Myocyte (in vitro differentiated cells): ENCODE measurements around the gene VIPR1. TPM values are rescaled to one million over a fixed set of nuclear protein-coding genes. Genes with fewer than 3 reads are reported as not detected.

Experiments used
- DNase-seq: peaks from one replicate; pipeline ENCODE4 v3.0.0-alpha.2; 2012; ENCODE audit warnings: low read depth
- polyA plus RNA-seq: library from polyadenylated mRNA; unstranded; fragments of >200 nt; gene quantifications from one replicate; pipeline ENCODE4 v1.2.1, GENCODE V29; 2012; ENCODE audit warnings: missing spikeins
- total RNA-seq: library from RNA; depleted of rRNA; stranded (reverse); fragments of >200 nt; gene quantifications from 2 replicates; pipeline ENCODE4 v1.2.3, GENCODE V29; 2014

VIPR1 gene, protein sequence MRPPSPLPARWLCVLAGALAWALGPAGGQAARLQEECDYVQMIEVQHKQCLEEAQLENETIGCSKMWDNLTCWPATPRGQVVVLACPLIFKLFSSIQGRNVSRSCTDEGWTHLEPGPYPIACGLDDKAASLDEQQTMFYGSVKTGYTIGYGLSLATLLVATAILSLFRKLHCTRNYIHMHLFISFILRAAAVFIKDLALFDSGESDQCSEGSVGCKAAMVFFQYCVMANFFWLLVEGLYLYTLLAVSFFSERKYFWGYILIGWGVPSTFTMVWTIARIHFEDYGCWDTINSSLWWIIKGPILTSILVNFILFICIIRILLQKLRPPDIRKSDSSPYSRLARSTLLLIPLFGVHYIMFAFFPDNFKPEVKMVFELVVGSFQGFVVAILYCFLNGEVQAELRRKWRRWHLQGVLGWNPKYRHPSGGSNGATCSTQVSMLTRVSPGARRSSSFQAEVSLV
- not detected in 2 replicates for total RNA-seq
- polyA plus RNA-seq: not detected

DNA sequence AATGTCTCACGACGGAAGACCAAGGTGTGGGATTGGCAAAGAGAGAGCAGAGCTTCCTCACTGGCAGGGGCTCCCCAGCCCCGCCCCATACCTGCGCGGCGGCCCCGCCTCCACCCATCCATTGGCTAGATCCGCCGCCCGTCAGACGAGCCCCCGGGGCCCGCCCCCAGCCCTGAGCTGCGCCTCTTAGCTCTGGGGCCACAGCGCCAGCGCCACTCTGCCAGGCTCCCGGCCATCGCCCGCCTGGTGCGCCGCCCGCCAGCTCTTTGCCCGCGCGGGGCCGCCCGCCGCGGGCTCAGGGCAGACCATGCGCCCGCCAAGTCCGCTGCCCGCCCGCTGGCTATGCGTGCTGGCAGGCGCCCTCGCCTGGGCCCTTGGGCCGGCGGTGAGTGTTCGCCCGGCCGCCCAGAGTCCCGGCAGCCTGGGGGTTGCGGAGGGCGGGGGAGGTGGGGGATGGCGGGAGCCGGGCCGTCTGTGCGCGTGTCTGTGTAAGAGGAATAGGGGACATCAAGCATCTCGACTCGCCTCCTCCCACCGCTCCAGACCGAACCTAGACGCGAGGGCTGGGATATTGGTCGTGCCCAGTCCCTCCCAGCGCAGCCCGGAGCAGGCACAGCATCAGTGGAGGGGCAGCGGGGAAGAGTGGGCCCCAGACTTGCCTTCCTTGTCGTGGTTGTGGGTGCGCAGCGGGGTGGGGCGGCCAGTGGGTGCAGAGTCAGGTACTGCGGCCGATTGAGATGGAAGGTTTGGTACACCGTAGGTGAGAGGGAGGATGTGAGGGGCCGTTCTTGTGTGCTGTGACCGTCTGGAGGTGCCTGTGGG is at the start of gene VIPR1:
Gene VIPR1, plus strand, starts transcription at position 215 of the 822 bp plus-strand sequence. Its CDS starts 93 bp downstream, at position 308.
- DNase-seq: no peak

DNA sequence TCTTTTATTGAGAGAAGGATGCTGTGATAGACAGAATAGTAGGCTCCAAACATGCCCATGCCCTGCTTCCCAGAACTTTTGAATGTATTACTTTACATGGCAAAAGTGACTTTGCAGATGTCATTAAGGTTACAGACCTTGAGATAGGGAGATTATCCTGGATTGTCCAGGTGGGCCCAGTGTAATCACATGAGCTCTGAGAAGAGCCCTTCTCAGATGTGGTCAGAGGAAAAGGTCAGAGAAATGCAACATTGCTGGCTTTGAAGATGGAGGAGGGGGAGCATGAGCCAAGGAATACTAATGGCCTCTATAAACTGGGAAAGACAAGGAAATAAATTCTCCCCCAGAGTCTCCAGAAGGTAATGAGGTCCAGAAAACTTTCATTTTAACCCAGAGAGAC is 46.2 kb upstream of the VIPR1 start:
- DNase-seq: no peak

DNA sequence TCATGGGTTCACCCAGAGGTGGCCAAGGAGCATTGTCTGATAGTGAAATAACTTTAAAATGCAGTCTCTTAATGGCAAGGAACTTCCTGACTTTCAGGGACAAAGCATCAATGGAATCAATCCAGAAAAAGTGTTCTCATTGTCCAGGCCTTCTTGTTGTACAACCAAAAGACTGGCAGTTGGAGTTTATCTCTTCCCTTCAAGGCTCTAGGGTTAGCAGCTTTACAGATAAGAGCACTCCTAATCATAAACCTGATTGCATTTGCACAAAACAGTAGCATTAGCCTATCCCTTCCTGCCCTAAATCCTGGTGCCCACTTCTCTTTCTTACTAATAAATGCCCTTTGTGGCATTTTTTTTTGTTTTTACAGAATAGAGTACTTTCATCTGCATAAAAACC is 43.3 kb upstream of the VIPR1 start:
- no peak for DNase-seq

DNA sequence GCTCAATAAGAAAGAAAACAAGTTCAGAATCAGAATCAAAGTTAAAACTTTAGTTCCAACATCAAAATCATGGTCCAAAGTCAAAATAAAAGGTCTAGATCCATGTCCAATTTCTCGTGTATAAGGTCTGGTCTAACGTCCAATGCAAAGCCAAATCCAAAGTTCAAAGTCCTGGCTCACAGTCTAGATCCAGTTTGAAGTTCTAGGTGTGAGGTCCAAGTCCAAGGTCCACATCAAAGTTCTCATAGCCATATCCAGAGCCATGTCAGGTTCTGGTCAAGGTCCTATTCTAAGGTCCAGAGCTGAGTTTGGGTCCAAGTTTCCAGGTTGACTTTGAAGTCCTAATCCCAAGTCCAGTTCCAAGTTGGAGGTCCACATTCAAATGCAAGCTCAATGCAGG is 40.7 kb upstream of the VIPR1 start:
- no peak for DNase-seq

DNA sequence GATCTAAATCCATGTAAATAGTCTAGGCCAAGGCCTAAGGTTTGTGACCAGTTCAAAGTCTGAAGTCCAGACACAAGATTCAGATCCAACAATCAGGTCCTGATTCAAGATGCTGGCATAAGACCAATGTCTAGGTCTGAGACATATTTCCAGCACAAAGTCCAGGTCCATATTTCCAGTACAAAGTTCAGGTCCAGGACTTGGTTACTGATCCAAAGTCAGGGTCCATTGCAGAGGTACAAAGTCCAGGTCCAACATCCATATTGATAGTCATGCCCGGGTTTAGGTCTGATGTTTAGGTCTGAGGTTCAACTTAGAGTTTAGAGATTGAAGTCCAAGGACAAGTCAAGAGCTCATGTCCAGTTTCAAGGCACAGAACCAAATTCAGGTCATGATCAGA is 39.4 kb upstream of the VIPR1 start:
- no peak for DNase-seq

DNA sequence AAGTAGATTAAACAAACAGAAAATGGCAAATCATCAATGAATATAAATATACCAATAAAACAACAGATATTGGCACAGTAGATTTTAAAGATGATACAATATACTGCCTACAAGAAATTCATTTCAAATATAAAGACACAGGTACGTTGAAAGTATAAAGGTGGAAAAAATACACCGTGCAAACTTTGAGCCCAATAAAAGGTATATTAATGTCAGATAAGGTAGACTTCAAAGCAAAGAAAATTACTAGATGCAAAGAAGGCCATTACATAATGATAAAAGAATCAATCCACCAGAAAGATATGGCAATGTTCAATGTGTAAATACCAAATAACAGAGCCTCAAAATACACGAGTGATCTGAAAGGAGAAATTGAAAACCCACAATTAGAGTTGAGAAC is 34.3 kb upstream of the VIPR1 start:
- DNase-seq: no peak

DNA sequence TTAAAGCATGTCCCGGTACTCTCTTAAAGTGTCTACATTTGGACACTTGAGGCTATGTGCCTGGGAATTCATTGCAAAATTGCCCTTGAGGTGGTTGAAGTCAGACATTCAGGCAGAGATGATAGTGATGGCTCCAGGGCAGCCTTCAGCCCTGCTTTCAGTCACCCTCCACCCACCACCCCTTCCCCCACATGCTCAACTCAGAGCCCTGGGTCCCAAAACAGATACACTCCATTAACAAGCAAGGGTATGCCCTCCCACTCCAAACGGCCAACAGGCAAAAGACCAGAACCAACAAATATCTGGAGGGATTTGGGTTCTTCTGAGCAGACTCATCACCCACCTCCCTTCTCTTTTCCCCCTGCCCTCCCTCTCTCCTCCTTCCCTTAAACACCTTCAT is 29.9 kb upstream of the VIPR1 start:
- DNase-seq: no peak

DNA sequence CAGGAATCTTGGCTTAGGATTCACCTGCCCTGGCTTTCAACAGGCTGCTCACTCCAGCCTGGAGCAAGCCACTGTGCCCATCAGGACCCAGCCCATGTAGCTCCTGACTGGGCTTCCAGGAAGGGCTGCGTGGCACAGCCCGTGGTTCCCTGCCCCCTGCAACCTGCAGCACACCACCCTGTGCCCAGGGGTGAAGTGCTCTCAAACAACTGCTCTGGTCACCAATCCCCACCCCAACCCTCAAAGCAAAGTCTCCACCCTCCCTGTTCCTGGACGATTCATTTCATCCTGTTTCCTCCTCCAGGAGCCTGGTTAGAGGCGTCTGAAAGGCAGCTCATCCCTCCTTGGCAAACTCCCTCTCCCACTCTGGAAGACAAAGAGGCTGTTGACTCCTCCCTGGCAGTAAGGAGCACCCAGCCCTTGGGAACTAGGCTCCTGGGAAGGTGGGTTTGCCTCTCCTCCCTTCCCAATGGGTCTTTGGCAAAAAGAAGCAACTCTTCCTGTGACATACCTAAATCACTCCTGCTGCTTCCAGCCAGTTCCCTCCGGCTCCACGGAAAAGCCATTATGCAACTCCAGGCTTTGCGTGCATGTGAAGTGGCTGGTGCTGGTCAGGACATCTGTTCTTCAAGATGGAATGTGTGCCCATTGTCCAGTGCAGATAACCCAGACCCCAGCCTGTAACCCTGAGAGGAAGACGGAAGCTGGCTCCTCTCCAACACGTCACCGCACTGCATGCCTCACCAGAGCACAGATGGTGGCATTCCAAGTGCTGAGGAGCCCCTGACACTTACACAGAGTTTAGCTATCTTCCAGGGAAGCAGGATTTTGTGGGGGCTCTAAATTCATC is 29.1 kb upstream of the VIPR1 start:
- DNase-seq: peak; percentile 86

DNA sequence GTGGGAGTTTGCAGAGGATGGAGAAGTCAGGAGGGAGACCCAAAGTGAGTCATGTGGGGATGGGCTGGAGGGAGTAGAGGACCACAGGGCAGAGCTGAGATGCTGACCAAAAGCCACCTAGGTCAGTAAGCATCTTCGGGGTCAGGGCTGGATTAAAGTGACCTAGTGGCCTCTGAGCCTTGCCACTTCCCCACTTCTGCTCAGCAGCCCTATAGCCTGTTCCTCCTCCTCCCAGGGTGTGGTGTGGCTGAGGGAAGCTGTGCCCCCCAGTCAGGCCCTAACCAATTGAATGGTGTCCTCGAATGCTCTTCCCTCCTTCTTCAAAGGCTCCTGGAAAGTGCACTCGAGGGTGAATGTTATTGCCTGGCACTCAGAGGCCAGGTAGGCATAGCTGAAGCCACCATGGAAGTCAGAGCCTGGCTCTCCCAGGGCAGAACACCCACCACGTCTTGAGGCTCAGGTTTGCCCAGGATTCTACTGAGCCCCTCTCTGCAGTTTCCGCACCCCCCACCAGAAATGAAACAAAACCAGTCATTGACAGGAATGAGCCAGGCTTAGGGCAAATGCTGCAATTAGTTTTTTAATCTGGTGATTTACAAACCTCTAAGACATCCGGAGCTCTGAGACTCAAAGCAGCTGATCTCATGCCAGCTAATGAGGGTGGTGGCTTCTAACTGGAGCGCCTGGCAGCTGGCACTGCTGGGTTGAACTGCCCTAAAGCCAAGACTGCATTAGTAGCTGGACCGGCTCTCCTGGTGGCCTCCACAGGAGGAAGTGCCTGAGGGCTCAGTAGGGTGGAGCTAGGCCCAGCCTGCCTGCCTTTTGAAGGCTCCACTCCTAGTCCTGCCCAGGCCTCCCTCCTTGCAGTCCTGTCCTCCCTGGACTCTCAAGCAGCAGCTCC is 26.0 kb upstream of the VIPR1 start:
- peak; percentile 61 for DNase-seq

DNA sequence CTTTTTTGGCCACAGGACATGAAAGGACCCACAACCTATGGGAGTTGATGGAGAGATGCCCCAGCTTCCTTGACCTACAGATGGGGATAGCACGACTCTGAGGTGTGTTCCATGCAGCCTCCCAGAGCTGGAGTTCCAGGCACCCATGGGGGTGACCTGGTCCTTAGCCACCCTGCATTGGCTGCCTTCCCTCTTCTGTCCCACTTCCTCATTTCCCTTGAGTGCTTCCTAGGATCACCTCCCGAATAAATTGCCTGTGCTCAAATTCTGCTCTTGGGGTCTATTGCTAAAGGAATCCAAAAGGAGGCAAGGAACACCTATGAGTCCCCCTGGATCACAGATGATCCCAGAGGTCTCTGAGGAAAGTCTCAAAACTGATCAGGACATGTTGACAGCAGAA is 24.7 kb upstream of the VIPR1 start:
- no peak for DNase-seq

DNA sequence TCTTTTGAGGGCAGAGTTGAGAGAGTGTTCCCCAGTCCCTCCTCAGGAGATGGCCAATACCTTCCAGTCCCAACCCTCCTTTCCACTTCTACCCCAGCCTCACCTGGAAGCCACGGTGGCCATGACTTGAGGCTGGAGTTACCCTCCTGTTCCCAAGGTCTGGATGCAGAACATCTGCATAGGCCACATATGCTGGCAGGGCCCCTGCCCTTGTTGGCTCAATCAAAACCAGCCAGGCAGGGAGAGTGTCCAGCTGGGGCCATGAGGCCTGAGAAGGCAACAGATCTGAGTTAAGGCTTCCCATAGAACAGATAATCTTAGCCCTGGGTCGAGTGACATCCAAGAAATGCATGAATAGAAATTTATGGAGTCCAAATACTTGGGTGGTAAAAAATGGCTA is 23.6 kb upstream of the VIPR1 start:
- DNase-seq: no peak

DNA sequence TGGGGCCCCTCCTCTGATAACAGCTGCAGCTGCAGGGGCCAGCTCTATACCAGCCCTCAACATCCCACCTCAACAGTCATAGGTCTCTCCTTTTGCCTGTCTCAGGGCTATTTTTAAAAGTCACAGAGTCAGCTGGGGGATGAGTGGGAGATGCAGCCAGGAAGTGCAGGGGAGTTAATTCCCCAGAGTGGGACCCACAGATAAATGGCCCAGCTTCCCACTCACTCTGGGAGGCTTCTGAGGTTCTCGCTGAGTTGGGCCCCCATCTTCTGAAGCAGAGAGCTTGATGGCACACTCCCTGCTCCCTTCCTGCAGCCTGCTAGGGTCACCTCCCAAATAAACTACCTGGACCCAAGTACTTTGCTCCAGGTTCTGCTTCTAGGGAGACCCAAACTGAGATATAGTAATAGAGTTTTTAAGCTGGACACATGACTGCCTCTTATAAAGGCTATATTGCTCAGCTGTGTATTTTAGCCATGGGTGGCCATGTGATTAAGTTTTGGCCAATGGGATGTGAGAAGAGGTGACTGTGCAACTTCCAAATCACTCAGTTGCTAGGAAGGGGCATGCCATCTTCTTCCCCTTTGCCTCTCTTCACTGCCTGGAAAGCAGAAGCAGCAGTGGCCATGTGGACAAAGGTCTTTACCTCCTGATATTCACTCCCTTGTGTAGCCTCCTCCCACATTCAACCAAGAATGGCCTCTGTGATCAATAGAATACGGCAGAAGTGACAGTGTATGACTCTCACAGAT is 15.5 kb upstream of the VIPR1 start:
- DNase-seq: no peak

DNA sequence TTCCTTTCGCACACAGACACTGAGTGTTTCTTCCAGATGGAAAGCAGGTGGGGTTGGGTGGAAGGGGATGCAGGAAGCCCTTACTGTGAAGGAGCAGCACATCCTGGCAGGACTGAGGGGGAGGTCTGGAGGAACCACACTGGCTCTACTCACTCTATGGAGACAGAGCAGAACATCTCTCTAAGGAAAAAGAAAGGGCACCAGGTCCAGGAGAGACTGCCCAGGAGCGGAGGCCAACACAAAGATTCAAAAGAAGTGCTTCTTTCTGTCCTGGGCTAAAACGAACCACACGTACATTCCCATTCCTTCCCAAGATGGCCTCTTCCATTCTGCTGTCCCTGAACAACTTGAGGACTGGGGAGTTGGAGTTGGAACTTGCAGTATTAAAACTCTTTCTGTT is 13.8 kb upstream of the VIPR1 start:
- no peak for DNase-seq

DNA sequence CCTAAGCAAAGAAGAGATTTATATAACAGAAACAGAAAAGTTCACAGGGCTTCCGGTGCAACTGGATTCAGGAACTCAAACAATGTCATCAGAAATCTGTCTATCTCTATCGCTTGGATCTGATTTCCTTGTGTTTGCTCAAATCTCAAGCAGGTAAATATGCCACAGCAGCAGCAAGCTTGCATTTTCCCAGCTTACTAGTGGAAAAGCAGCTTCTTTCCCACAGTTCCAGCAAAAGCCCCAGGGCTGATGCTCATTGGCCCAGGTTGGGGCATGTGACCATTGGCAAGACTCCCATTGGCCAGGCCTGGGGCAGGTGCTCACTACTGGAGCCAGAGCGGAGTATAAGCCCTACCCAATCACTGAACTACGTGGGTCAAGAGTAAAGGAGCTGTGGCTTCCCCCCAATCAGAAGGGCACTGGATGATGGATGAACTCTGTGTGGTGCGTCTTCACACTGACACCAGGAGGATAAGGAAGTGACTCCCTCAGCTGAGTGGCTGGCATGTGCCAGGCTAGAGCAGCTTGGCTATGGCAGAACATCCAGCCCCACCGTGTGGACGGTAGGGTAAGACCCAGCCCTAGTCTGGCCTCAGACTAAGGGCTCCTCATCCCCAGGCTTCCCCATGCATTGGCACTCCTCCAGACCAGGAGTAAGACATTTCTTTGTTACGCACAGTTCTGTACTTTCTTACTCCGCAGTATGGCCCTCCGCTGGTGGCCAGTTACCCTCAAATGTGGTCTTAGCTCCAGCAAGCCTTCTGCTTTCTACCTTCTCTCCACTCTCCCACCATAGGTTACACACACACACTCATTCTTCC is 13.1 kb upstream of the VIPR1 start:
- no peak for DNase-seq

DNA sequence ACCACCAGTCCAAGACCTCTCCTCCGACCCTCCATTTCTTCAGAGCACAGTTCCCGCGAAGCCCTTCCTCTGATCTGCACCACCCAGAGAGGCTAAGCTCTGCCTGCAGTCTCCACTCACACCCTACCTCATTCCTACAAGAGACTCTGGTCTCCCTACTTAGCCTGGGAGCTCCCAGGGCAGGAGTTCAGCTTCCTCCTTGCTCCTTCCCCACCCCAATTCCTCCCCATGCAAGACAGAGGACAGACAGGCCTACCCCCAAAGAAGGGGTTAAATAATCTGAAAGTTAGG is 12.6 kb upstream of the VIPR1 start:
- DNase-seq: no peak

DNA sequence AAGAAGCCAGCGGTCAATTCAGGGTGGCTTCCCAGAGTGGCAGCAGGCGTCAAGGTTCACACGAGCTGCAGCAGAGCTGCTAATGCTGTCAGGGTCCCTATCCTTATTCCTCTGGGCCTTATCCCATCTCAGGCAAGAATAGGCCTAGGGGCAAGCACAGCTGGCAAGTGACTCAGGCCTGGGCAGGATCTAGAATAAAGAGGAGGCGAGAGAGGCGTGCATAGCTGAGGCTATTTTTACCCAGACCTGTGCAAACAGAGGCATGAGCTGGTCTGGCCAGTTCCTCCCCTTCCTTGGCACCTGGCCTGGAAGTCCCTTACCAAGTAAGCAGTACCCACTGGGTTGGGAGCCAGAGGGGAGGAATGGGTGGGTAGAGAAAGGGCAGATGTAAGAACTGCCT is 12.2 kb upstream of the VIPR1 start:
- peak; percentile 79 for DNase-seq

DNA sequence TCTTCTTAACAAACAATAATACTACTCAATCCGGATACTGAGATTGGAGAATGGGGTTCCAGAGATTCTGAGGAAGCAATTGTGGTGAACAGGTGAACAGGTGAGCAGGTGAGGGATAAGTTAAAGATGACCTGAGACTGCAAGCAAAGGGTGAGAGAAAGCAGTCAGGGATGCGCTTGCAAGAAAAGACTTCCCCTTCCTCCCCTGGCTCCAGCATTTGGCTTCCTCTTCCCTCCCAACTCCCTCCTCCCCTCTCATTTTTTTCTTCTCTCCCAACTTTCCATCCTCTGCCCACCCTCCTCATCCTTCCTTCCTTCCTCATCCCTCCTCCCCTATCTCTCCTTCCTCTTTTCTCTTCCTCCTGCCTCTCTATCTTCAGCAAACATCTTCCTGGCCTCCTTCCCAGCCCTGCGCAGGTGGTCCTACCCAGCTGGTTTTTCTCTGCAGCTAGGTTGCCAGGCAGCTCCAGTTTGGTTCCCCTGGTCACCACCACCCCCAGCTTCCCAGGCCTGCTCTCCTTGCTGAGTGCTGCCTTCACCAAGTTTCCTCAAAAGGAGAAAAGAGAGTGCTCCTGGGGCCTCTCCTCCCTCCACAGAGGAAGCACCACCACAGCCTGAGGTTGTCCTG is 10.4 kb upstream of the VIPR1 start:
- no peak for DNase-seq

DNA sequence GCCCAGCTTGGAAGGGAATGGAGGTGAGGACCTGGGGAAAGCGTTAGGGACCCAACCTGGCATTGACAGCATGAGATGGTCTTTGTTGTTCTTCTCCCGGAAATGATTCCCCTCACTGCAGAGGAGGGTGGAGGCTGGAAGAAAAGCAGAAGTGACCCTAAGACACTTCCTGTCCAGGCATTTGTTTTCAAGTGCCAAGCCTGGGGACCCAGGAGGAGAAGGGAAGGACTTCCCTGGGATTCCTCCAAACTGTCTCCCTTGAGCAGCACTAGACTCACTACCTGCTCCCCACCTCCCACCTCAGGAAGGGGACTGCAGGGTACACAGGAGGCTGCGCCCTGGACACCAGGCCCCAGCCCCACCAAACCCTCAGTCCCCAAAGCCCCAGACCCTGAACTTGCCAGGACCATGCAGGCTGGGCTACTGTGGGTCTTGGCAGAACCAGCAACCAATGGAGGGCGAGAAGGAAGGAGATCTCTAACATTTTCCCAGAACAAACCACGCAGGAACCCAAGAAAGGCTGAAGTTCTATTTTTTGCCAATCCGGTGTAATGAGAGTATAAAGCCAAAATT is 9.8 kb upstream of the VIPR1 start:
- no peak for DNase-seq
